RWPE2 (cell line): ENCODE results near the gene RFNG.

Source experiments
- ATAC-seq: fragments of 200-7000 bp; cut with Tn5 transposase; 3 replicates; pipeline ENCODE4 v1.9.1; 2021; ENCODE audit warnings: low read depth
- DNase-seq: peaks from one replicate; pipeline ENCODE4 v3.0.0-alpha.2; 2020; ENCODE audit warnings: low spot score
- H3K27ac ChIP-seq: fragments of 450-650 bp; 2 replicates; pipeline ENCODE4 v1.5.1; 2017; ENCODE audit warnings: mild to moderate bottlenecking; ENCODE audit not compliant: poor library complexity, severe bottlenecking
- H3K27me3 ChIP-seq: fragments of 250-450 bp; sonication (Bioruptor Pico); 2 replicates; pipeline ENCODE4 v1.5.1; 2021; ENCODE audit warnings: mild to moderate bottlenecking, moderate library complexity; ENCODE audit not compliant: insufficient read depth, poor library complexity, severe bottlenecking
- H3K36me3 ChIP-seq: fragments of 250-450 bp; sonication (Bioruptor Pico); 2 replicates; pipeline ENCODE4 v1.5.1; 2020; ENCODE audit warnings: low read depth, mild to moderate bottlenecking, moderate library complexity
- H3K4me1 ChIP-seq: fragments of 250-450 bp; sonication (Bioruptor Pico); 2 replicates; pipeline ENCODE4 v1.5.1; 2021; ENCODE audit warnings: mild to moderate bottlenecking, moderate library complexity; ENCODE audit not compliant: insufficient read depth, poor library complexity, severe bottlenecking
- H3K4me3 ChIP-seq: fragments of 250-450 bp; sonication (Bioruptor Pico); 2 replicates; pipeline ENCODE4 v1.5.1; 2021; ENCODE audit warnings: mild to moderate bottlenecking, moderate library complexity; ENCODE audit not compliant: severe bottlenecking
- H3K9me3 ChIP-seq: fragments of 250-450 bp; sonication (Bioruptor Pico); 2 replicates; pipeline ENCODE4 v1.5.1; 2021; ENCODE audit warnings: mild to moderate bottlenecking, moderate library complexity; ENCODE audit not compliant: severe bottlenecking
- CTCF ChIP-seq: fragments of 450-650 bp; IDR thresholded peaks from one replicate; pipeline ENCODE4 v1.5.1; 2017; ENCODE audit warnings: mild to moderate bottlenecking, moderate library complexity; ENCODE audit not compliant: poor library complexity, severe bottlenecking

Gene RFNG

DNA sequence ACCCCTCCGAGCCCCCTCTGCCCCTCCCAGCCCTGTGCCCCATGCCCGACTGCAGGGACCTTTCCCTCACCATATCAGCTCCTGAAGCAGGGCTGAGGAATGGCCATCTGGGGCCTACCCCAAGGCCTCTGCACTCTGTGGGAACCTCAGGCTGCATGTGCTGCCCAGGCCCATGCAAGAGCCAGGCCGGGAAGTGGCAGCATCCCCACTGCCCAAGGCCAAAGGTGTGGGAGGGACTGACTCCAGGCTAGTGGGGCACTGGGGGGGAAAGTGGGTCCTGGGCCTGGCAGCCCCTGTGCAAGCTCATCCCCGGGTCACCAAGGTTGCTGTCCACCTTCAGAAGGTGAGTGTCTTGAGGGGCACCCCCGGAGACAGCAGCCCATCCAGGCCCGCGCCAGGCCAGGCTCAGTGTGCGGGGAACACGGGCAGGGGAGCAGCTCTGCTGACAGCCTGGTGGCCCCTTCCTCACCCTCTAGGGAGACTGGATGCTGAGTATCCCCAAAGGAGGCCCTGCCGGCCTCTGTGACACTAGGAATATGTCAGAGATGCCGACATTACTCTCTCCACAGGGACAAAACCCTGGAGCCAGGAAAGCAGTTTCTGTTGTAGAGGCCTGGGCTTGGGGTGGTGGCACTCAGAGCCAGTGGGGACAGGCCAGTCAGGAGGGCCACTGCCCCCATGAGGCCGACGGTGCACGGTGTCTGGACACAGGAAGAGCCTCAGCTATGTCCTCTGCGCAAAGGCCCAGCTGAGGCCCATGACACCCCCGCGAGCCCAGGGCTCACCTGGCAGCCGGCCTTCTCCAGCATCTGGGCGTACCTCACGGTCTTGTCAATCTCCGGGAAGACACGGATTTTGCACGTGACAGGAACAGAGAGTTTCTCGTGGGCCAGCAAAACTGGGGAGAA, 10.7 kb upstream of the RFNG start:
- Histone ChIP-seq H3K27ac (no peak overlapping the region), H3K36me3 (peaks cover 69% of the 10 kb centered on the region), H3K27me3 (no peaks in the 10 kb centered on the region), H3K4me1 (no peaks in the 10 kb centered on the region), H3K9me3 (no peaks in the 10 kb centered on the region), H3K4me3 (no peak overlapping the region)
- no peak for DNase-seq
- TF ChIP-seq CTCF = no peak
- no peak for ATAC-seq

GRCh38 chr17:82061047-82061925, 9.7 kb upstream of the RFNG start:
- Histone ChIP-seq H3K36me3 (peaks cover 80% of the 10 kb centered on the region), H3K9me3 (no peaks in the 10 kb centered on the region), H3K27me3 (no peaks in the 10 kb centered on the region), H3K4me1 (no peaks in the 10 kb centered on the region), H3K4me3 (no peak overlapping the region), H3K27ac (no peak overlapping the region)
- DNase-seq = no peak
- no peak for ATAC-seq
- no peak for TF ChIP-seq CTCF

DNA sequence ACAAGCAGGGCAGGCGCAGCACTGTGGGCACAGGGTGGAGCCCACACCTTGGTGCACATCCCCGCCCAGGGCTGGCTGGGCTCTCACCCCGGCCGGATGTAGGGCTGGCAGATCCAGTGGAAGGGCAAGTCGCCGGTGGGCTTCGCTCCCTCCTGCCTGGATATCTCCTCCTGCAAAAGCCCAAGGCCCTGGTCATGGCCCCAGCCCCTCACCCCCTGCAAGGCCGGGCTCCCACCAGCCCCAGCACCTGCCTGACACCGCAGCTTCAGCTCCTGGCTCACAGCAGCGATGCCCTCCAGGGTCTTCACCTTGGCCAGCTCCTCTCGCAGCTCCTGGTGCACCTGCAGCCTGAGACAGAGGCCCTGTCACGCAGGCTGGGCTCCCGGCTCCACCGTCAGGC, 9.0 kb upstream of the RFNG start:
- DNase-seq = no peak
- TF ChIP-seq CTCF = no peak
- no peak overlapping the region for H3K27ac ChIP-seq
- no peak for ATAC-seq
- H3K27me3 ChIP-seq = no peaks in the 10 kb centered on the region
- no peaks in the 10 kb centered on the region for H3K9me3 ChIP-seq
- peaks cover 85% of the 10 kb centered on the region for H3K36me3 ChIP-seq
- no peaks in the 10 kb centered on the region for H3K4me1 ChIP-seq
- no peak overlapping the region for H3K4me3 ChIP-seq

- H3K27ac ChIP-seq = no peak overlapping the region
- H3K4me3 ChIP-seq = no peak overlapping the region
- peaks cover 89% of the 10 kb centered on the region for H3K36me3 ChIP-seq
- no peaks in the 10 kb centered on the region for H3K9me3 ChIP-seq
- H3K4me1 ChIP-seq = no peaks in the 10 kb centered on the region
- H3K27me3 ChIP-seq = no peaks in the 10 kb centered on the region
- DNase-seq (no peak), ATAC-seq (no peak)
- no peak for TF ChIP-seq CTCF
Measured at GRCh38 chr17:82060001-82060380, 8.4 kb upstream of the RFNG start.
